ENCODE measurements around the gene GPN3. TPM values are rescaled to one million over a fixed set of nuclear protein-coding genes. Genes with fewer than 3 reads are reported as not detected.
A peak's percentile ranks its signal among the peaks of the same experiment; 100 is the strongest.

GPN3 gene
- total and polyA plus RNA-seq, 2 of the 13 experiments (the other 11 are each of a cell fraction or from before 2014, with no cell fraction given), result 28.7 to 29.5 TPM

DNA sequence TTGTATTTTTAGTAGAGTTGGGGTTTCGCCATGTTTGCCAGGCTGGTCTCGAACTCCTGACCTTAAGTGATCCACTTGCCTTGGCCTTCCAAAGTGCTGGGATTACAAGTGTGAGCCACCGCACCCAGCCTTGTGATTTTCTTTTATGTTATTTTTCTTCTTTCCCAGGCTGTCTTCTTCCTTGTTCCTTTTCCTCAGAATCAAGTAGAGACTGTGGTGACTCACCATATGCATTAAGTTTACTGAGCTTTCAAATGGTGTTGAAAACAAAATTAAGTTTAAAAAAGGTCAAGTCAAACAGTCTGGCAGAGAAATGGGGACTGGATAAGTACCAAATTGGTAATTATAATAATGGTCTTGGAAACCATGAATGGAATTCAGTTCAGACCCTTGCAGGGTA is 23.6 kb downstream of the GPN3 start:
- peaks cover 25% of the 10 kb centered on the region for H3K79me2 ChIP-seq (ENCODE audit: insufficient read depth, low read length)
- no peaks in the 10 kb centered on the region for H4K20me1 ChIP-seq (ENCODE audit: insufficient read depth, low read length)
- H3K27me3 ChIP-seq (ENCODE audit: control insufficient read depth in 1 of 2, insufficient read depth in 2 of 2, low read length in 2 of 2), result no peaks in the 10 kb centered on the region
- ChIA-PET CTCF (ENCODE audit: low intra/inter-chr PET ratio, low total read pairs) (no interaction called here), POLR2A (no interaction called here)
- intact Hi-C loops (cut with micrococcal nuclease; ENCODE audit: unreplicated experiment), result no loop called here
- in situ Hi-C loops (cut with HindIII; ENCODE audit: extremely low pct_ligation_motif_present, low pct_unique_long_range_greater_than_20kb), result loop anchor here (25.0 kb wide), 1 partner anchor 332 kb away; the partner anchor contains the start of gene IFT81
- H3K9ac ChIP-seq (ENCODE audit: insufficient read depth, low read depth, low read length), result no peak overlapping the region
- H3K4me2 ChIP-seq (ENCODE audit: low read depth, low read length), result no peak overlapping the region
- 92% methylated on average over 3 of the region's 3 CpGs for WGBS (ENCODE audit: low lambda C conversion rate)
- DNase-seq (ENCODE audit: low spot score) (no peak), ATAC-seq (no peak), FAIRE-seq (no peak)
- no peaks in the 10 kb centered on the region for H3K9me3 ChIP-seq (ENCODE audit: low read length)
- no peak overlapping the region for H3K27ac ChIP-seq (ENCODE audit: extremely low read length, insufficient read depth, low read length)
- H3K4me1 ChIP-seq (ENCODE audit: insufficient read depth, low read length), result peaks cover 23% of the 10 kb centered on the region
- H3K4me3 ChIP-seq (replicated peaks in 1 of 3; ENCODE audit: insufficient read depth in 1 of 3, low read depth in 2 of 3, low read length in 3 of 3), result no peak overlapping the region
- no peak overlapping the region for H2AFZ ChIP-seq (ENCODE audit: low read length)
- no TSS peak for BruUV-seq (replicated peaks)
- TF ChIP-seq NONO (IDR thresholded peaks at IDR 0.05) (no peak), NONO (CRISPR knock-in tag; conservative IDR thresholded peaks at IDR 0.05) (no peak)
- TF ChIP-seq, protein P1, sequence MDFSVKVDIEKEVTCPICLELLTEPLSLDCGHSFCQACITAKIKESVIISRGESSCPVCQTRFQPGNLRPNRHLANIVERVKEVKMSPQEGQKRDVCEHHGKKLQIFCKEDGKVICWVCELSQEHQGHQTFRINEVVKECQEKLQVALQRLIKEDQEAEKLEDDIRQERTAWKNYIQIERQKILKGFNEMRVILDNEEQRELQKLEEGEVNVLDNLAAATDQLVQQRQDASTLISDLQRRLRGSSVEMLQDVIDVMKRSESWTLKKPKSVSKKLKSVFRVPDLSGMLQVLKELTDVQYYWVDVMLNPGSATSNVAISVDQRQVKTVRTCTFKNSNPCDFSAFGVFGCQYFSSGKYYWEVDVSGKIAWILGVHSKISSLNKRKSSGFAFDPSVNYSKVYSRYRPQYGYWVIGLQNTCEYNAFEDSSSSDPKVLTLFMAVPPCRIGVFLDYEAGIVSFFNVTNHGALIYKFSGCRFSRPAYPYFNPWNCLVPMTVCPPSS (IDR thresholded peaks at IDR 0.05), result no peak
- peaks cover 7 to 43% of the 10 kb centered on the region in 2 experiments for H3K36me3 ChIP-seq (replicated peaks in 1 of 2; ENCODE audit: control insufficient read depth in 1 of 2, insufficient read depth in 2 of 2, low read length in 2 of 2)

DNA sequence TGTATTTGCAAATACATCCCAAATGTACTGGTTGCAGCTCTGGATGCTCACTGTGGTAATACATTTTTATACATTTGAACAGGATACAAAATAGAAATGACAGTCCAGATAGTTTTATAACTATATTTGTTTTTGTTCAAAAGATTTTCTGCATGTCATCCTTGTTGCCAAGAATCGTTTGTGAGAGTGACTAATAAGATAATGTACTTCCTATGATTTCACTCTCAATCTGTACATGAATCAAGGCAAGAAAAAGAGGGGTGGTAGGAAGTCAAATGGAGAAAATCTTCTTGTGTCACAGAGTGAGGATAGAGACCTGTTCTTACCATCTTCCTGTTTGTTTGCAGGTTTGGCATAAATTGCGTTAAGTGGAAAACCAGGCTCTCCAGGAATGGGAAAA is 31.8 kb downstream of the GPN3 start:
- Histone ChIP-seq H3K36me3 (replicated peaks in 1 of 2; ENCODE audit: control insufficient read depth in 1 of 2, insufficient read depth in 2 of 2, low read length in 2 of 2) (peaks cover 5 to 38% of the 10 kb centered on the region in 2 experiments; a peak in 4 of 5 replicates), H3K4me3 (replicated peaks in 1 of 3; ENCODE audit: insufficient read depth in 1 of 3, low read depth in 2 of 3, low read length in 3 of 3) (no peak overlapping the region), H3K4me1 (ENCODE audit: insufficient read depth, low read length) (no peaks in the 10 kb centered on the region), H3K27me3 (ENCODE audit: control insufficient read depth in 1 of 2, insufficient read depth in 2 of 2, low read length in 2 of 2) (no peaks in the 10 kb centered on the region), H3K9me3 (ENCODE audit: low read length) (no peaks in the 10 kb centered on the region), H3K9ac (ENCODE audit: insufficient read depth, low read depth, low read length) (no peak overlapping the region), H3K27ac (ENCODE audit: extremely low read length, insufficient read depth, low read length) (no peak overlapping the region), H2AFZ (ENCODE audit: low read length) (no peak overlapping the region), H4K20me1 (ENCODE audit: insufficient read depth, low read length) (no peaks in the 10 kb centered on the region), H3K4me2 (ENCODE audit: low read depth, low read length) (no peak overlapping the region), H3K79me2 (ENCODE audit: insufficient read depth, low read length) (no peaks in the 10 kb centered on the region)
- no peak for DNase-seq (ENCODE audit: low spot score)
- POLR2A ChIA-PET, result no interaction called here
- in situ Hi-C loops (cut with HindIII; ENCODE audit: extremely low pct_ligation_motif_present, low pct_unique_long_range_greater_than_20kb) (loop anchor here (25.0 kb wide), 1 partner anchor 324 kb away; the partner anchor contains the start of gene IFT81), intact Hi-C loops (cut with micrococcal nuclease; ENCODE audit: unreplicated experiment) (no loop called here)
- ATAC-seq, result no peak
- CTCF ChIA-PET (ENCODE audit: low intra/inter-chr PET ratio, low total read pairs), result no interaction called here
- TSS peak; percentile 46 for BruUV-seq (replicated peaks)
- no peak for FAIRE-seq
- TF ChIP-seq SP2 (CRISPR knock-in tag; IDR thresholded peaks at IDR 0.05), result no peak
- TF ChIP-seq, protein P2, sequence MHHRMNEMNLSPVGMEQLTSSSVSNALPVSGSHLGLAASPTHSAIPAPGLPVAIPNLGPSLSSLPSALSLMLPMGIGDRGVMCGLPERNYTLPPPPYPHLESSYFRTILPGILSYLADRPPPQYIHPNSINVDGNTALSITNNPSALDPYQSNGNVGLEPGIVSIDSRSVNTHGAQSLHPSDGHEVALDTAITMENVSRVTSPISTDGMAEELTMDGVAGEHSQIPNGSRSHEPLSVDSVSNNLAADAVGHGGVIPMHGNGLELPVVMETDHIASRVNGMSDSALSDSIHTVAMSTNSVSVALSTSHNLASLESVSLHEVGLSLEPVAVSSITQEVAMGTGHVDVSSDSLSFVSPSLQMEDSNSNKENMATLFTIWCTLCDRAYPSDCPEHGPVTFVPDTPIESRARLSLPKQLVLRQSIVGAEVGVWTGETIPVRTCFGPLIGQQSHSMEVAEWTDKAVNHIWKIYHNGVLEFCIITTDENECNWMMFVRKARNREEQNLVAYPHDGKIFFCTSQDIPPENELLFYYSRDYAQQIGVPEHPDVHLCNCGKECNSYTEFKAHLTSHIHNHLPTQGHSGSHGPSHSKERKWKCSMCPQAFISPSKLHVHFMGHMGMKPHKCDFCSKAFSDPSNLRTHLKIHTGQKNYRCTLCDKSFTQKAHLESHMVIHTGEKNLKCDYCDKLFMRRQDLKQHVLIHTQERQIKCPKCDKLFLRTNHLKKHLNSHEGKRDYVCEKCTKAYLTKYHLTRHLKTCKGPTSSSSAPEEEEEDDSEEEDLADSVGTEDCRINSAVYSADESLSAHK (CRISPR knock-in tag; IDR thresholded peaks at IDR 0.05; ENCODE audit: borderline replicate concordance), result no peak
- no peak for TF ChIP-seq ZSCAN20 (CRISPR knock-in tag; IDR thresholded peaks at IDR 0.05; ENCODE audit: borderline replicate concordance)
- no peak for TF ChIP-seq ZNF883 (CRISPR knock-in tag; IDR thresholded peaks at IDR 0.05; ENCODE audit: not compliant biosample characterization)
- no peak for TF ChIP-seq BHLHE40 (IDR thresholded peaks at IDR 0.05; ENCODE audit: low read length)
- 85% methylated on average over 2 of the region's 2 CpGs for WGBS (ENCODE audit: low lambda C conversion rate)

Data from HepG2 (cell line).